ENCODE results near the gene TMBIM6.

TMBIM6 gene

DNA sequence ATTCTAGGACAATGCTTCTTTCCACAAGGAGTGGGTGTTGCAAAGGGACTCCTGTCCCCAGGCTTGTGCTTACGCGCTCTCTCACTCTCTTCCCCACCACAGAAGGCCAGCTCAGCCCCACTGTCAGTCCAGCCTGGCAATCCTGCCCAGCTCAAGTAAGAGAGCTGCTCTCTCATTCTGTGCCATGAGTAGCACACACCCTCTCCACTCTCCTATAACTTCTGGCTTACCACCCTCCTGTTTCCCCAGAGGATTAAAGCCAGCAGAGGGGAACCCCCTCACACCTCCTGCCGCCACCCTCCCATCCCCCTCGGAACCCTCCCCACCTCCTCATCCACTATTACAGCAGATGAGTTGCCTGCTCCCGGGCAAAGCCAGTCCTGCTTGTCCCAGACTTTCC, 69.8 kb downstream of the TMBIM6 start:
- FAIRE-seq = peak; percentile 38
- TF ChIP-seq POU2F2 (IDR thresholded peaks at IDR 0.05; ENCODE audit: low read depth, low read length) (no peak), POLR2A (IDR thresholded peaks at IDR 0.05; ENCODE audit: low read depth, low read length) (no peak), TAF1 (IDR thresholded peaks at IDR 0.05; ENCODE audit: low read depth, low read length) (no peak), SPI1 (IDR thresholded peaks at IDR 0.05; ENCODE audit: low read depth, low read length) (no peak), POLR2AphosphoS5 (IDR thresholded peaks at IDR 0.05; ENCODE audit: low read depth, low read length) (no peak), PAX5 (IDR thresholded peaks at IDR 0.05; ENCODE audit: insufficient read depth, low read length, severe bottlenecking) (no peak)
- no peak for DNase-seq (ENCODE audit: insufficient read length, low spot score)

DNA sequence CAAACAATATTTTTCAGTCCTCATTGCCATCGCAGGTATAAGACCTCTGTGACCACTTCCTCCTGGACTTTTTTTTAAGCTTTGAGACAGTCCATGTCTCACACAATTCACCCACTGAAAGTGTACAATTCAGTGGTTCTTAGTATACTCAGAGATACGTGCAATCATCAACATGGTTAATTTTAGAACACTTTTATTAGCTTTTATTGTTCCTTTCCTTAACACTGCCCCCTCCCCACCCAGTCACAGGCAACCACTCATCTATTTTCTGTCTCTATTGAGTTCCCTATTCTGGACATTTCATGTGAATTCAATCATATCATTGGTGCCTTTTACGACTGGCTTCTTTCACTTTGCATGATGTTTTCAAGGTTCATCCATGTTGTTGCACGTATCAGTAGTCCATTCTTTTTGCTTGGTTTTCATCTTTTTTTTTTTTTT, 70.6 kb downstream of the TMBIM6 start:
- no peak for TF ChIP-seq TAF1 (IDR thresholded peaks at IDR 0.05; ENCODE audit: low read depth, low read length)
- TF ChIP-seq SPI1 (IDR thresholded peaks at IDR 0.05; ENCODE audit: low read depth, low read length) = peak; percentile 64
- TF ChIP-seq PAX5 (IDR thresholded peaks at IDR 0.05; ENCODE audit: insufficient read depth, low read length, severe bottlenecking) = no peak
- TF ChIP-seq POLR2AphosphoS5 (IDR thresholded peaks at IDR 0.05; ENCODE audit: low read depth, low read length) = no peak
- DNase-seq (ENCODE audit: insufficient read length, low spot score) = no peak
- FAIRE-seq = peak; percentile 75

DNA sequence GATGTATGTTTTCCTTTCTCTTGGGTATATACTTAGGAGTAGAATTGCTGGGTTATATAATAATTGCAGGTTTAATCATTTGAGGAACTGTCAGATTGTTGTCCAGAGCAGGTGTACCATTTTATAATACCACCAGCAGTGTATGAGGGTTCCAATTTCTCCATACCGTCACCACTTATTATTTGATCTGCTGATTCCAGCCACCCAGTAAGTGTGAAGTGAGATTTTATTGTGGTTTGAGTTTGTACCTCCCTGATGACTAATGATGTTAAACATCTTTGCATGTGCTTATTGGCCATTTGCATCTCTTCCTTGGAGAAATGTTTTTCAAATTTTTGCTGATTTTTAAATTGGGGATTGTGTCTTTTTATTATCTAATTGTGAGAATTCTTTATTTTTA, 71.8 kb downstream of the TMBIM6 start:
- no peak for TF ChIP-seq PAX5 (IDR thresholded peaks at IDR 0.05; ENCODE audit: insufficient read depth, low read length, severe bottlenecking)
- 0 out of 2 replicates have a peak, but pooled peaks have one; percentile 17 for TF ChIP-seq SPI1 (IDR thresholded peaks at IDR 0.05; ENCODE audit: low read depth, low read length)
- no peak for DNase-seq (ENCODE audit: insufficient read length, low spot score)
- peak; percentile 26 for FAIRE-seq

All from GM12891 (cell line).